HepG2 (cell line): ENCODE measurements around the gene MKRN3.

Source experiments
- CTCF ChIP-seq: sonication (generic); formaldehyde crosslinking; IDR thresholded peaks from 2 replicates; pipeline ENCODE4 v1.5.0; 2020; ENCODE audit warnings: mild to moderate bottlenecking, missing genetic modification reagents, moderate library complexity
- EZH2 ChIP-seq: conservative IDR thresholded peaks from 2 replicates; pipeline ENCODE4 v1.6.1; 2012; ENCODE audit warnings: mild to moderate bottlenecking, low read depth, low read length, moderate library complexity
- KDM4B ChIP-seq: sonication (generic); formaldehyde crosslinking; IDR thresholded peaks from 2 replicates; pipeline ENCODE4 v1.4.0; 2020; ENCODE audit warnings: missing genetic modification reagents
- NR1H2 ChIP-seq: sonication (generic); formaldehyde crosslinking; IDR thresholded peaks from 2 replicates; pipeline ENCODE4 v1.8.1; 2022; ENCODE audit warnings: low read depth, missing genetic modification reagents, borderline replicate concordance
- NR3C1 ChIP-seq: sonication (generic); formaldehyde crosslinking; IDR thresholded peaks from 2 replicates; pipeline ENCODE4 v1.4.0; 2020; ENCODE audit warnings: missing genetic modification reagents
- PBX2 ChIP-seq: IDR thresholded peaks from 2 replicates; pipeline ENCODE4 v1.6.1; 2016; ENCODE audit warnings: control low read depth
- POLR2A ChIP-seq, 2 experiments: IDR thresholded peaks; 2 replicates each; pipeline ENCODE4 v1.6.1; 2011; ENCODE audit warnings: low read depth in 2 of 2, low read length in 2 of 2, mild to moderate bottlenecking in 1 of 2, moderate library complexity in 1 of 2; ENCODE audit not compliant: insufficient read depth in 1 of 2
- YY1 ChIP-seq: IDR thresholded peaks from 2 replicates; pipeline ENCODE4 v1.6.1; 2011; ENCODE audit warnings: low read length, low read depth, moderate library complexity, mild to moderate bottlenecking; ENCODE audit not compliant: insufficient read depth, insufficient replicate concordance
- ZBTB10 ChIP-seq: sonication (generic); formaldehyde crosslinking; IDR thresholded peaks from 2 replicates; pipeline ENCODE4 v1.4.0; 2020; ENCODE audit warnings: missing genetic modification reagents, borderline replicate concordance
- ZNF530 ChIP-seq: sonication (generic); formaldehyde crosslinking; IDR thresholded peaks from 2 replicates; pipeline ENCODE4 v1.5.0; 2020; ENCODE audit warnings: low read depth, mild to moderate bottlenecking, missing genetic modification reagents
- ZNF589 ChIP-seq: sonication (generic); formaldehyde crosslinking; conservative IDR thresholded peaks from 2 replicates; pipeline ENCODE4 v1.8.0; 2022; ENCODE audit warnings: mild to moderate bottlenecking, moderate library complexity, missing genetic modification reagents
- ZNF616 ChIP-seq: sonication (generic); formaldehyde crosslinking; IDR thresholded peaks from 2 replicates; pipeline ENCODE4 v1.5.0; 2020; ENCODE audit warnings: low read depth, mild to moderate bottlenecking, missing genetic modification reagents
- ZNF792 ChIP-seq: IDR thresholded peaks from 2 replicates; pipeline ENCODE4 v1.6.1; 2016

- TF ChIP-seq YY1 = no peak
- no peak for TF ChIP-seq PBX2 (CRISPR knock-in tag)
- no peak for TF ChIP-seq CTCF
- no peak for TF ChIP-seq NR1H2
- no peak for TF ChIP-seq NR3C1 (CRISPR knock-in tag)
- no peak for TF ChIP-seq ZNF616 (CRISPR knock-in tag)
- TF ChIP-seq ZNF530 (CRISPR knock-in tag) = no peak
- no peak for TF ChIP-seq ZNF792 (CRISPR knock-in tag)
- no peak for TF ChIP-seq POLR2A (IDR thresholded peaks at IDR 0.05; ENCODE audit: insufficient read depth in 1 of 2, low read depth in 2 of 2, low read length in 2 of 2)
- TF ChIP-seq EZH2 = no peak
- no peak for TF ChIP-seq ZBTB10 (CRISPR knock-in tag)
- TF ChIP-seq KDM4B (CRISPR knock-in tag) = no peak
- TF ChIP-seq ZNF589 (CRISPR knock-in tag) = no peak
Measured at GRCh38 chr15:23570486-23570885, 5.0 kb downstream of the MKRN3 start.
